HG03571 (cell line): ENCODE measurements around the gene SAMD3.
"Not testable (repeated sequence)": the region's sequence is repeated elsewhere in the genome, so short reads cannot be mapped to it uniquely, and the experiment has no call there.

Experiments
- ATAC-seq: cut with Tn5 transposase; IDR thresholded peaks from one replicate; pipeline ENCODE4 v1.9.1; 2021; ENCODE audit not compliant: unreplicated experiment

Gene SAMD3

DNA sequence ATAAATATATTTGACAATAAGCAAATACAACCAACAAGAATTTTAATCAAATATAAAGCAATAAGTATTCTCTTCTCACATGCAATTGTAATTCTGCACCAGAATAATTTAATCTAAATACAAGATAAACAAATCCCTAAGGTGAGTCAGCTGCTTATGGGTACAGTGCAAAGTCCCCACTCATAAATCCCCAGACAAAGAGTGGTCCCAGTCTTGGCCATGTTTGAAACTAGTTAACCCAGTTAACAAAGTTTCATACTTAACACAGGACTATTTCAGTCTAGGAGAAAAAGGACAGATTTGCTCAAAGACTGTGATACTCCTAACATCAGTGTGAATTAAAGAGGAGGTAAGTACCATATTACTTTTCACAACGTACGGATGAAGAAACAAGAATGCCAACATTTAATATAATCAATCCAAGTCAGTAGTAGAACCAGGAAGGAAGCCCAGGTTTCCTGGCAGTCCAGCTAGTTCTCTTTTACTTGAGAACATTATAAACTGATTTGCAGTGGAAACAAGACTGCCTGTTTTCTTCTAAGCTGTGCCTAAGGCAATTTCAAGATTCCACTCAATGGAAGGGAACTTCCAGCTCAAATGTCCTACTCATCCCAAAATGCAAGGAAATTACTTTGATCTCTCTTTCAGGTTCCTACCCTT is 10.4 kb downstream of the SAMD3 start:
- ATAC-seq: no peak

DNA sequence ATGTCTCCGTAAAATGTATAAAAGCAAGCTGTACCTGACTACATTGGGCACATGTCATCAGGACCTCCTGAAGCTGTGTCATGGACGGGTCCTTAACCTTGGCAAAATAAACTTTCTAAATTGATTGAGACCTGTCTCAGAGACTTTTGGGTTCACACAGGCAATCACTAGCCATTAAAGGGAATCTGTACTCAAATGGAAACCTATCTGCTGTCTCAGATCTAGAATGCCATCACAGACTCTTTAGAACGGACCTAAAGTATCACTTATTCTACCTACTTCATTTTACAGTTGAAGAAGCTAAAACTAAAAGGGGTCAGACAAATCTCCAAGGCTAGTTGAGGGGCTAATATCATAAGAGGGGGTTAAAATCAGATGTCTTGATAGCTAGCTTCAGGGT is 11.1 kb downstream of the SAMD3 start:
- no peak for ATAC-seq

DNA sequence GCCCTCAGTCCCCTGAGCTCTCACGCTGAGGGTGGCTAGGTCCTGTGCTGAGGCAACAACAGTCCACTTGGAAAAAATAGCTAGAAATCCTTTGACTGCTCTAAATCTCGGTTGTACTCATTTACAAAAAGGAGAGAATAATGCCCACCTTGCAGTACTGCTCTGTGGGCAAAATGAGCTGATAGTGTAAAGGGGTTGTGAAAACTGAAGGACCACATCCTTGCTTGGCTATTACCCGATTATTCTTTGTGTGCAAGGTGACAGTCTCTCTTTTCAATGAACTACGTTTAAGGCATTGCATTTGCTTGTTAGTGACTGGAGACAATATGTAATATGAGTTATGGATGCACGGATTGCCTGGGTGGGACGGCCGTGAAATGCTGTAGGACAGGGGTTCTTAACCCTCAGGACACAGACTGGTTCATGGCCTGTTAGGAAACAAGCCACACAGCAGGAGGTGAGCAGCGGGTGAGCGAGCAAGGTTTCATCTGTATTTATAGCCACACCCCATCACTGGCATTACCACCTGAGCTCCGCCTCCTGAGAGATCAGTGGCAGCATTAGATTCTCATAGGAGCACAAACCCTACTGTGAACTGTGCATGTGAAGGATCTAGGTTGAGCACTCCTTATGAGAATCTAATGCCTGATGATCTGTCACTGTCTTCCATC is 14.6 kb downstream of the SAMD3 start:
- ATAC-seq: no peak

DNA sequence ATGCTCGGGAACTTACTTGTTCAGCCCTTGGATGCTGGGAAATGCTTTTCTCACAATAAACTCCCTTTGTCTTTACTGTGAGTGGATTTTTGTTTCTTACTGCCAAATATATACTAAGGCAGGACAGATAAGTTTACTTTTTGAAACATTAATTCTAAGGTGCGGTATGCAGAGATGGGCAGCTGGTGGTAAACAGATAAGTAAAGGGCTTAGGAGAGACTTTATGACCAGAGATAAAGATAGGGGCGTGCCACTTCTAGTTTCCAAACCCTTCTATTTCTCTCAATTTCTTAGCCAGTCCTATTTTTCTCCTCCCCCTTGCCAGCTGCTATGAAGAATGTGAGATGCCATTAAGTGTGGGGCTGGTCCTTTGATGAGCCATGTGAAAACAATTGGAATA is 16.3 kb downstream of the SAMD3 start:
- ATAC-seq: no peak

DNA sequence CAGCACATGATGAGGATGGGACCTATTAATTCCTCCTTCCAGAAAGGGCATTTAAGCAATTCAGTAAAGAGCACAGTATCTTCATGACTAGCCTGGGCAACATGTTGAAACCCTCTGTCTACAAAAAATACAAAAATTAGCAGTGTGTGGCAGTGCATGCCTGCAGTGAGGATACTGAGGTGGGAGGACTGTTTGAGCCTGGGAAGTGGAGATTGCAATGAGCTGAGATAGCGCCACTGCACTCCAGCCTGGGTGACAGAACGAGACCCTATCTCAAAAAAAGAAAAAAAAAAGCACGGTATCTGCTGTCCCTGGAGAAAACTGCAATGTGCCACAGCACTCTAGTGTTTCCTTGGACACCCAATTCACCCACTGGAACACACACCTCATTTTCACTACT is 18.4 kb downstream of the SAMD3 start:
- ATAC-seq: no peak

DNA sequence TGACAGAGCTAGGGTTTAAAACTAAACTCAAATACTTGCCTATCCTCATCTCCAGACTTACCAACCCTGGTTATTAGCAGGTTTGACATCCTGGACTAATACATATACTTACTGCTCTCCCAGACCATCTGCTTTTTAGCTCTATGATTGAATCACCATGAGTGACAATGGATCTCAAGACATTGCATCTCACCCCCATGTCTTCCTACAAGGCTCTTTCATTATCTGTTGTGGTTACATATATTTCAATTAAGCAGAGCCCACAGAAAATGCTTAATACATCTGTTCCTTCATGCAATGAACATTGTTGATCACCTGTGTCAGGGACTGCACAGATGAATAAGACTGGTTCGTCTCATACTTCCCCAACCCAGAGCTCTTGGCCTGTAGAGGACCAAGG is 19.4 kb downstream of the SAMD3 start:
- no peak for ATAC-seq

DNA sequence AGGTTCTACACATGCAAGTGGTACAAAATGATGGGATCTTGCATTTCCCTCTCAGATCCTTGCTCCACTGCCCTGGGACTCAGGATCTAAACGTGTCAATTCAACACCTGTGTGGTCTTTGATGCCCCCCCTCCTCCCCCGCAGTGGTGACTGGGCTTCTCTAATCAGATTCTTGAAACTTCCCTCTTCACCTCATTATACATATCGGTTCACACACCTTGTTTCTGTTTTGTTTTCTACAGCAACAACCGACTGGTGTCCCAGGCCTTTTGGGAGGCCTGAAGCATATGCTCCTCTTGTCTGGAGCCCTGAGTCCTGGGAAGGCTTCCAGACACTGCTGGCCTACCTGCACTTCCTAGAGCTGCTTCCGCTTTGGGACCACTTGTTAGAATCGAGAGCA is 20.0 kb downstream of the SAMD3 start:
- no peak for ATAC-seq

DNA sequence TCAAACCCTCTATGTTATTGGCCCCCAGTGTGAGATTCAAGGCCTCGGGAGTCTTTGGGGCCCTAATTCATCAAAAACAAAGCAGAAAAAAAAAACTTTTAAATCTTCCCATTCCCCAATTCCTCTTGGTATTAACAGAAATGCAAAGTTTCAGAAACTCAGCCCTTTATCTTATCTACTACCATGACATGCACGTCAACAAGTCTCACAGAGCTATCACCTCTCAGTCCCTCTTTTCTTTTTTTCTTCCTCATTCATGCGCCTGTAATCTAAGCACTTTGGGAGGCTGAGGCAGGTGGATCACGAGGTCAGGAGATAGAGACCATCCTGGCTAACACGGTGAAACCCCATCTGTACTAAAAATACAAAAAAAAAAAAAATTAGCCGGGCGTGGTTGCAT is 22.7 kb downstream of the SAMD3 start:
- ATAC-seq: no peak

DNA sequence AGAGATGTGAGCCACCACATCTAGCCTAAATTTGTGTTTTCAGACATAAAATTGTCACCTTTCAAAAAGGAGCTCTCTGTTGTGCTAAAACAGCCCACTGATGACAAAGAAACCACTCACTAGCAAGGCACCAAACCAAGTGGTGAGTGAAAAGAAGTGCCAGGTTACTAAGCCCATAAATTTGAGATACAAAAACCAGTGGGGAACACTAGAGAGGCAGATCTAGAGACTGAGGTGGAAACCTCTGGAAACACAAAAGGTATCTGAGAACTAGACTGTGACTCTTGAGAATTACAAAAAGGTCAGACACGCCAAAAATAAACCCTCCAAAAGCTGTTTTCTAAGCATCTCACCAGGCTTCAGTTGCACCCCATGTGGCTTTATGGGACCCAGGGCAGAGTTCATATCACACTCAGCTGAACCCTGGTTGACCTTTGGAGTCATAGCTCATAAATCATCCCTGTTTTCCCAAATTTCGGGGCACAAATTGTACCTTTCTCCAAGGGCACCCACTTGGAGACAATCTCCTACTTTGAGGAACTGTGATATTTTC is 24.2 kb downstream of the SAMD3 start:
- no peak for ATAC-seq

DNA sequence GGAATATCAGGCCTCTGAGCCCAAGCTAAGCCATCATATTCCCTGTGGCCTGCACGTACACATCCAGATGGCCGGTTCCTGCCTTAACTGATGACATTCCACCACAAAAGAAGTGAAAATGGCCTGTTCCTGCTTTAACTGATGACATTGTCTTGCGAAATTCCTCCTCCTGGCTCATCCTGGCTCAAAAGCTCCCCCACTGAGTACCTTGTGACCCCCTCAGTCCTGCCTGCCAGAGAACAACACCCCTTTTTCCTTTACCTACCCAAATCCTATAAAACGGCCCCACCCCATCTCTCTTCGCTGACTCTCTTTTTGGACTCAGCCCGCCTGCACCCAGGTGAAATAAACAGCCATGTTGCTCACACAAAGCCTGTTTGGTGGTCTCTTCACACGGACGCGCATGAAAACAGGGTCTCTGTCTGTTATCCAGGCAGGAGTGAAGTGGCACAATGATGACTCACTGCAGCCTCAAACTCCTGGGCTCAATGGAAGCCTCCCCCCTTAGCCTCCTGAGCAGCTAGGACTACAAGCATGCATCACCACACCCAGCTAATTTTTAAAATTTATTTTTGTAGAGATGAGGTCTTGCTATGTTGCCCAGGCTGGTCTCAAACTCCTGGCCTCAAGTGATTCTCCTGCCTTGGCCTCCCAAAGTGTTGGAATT is 24.8 kb downstream of the SAMD3 start:
- ATAC-seq: not testable (repeated sequence)

DNA sequence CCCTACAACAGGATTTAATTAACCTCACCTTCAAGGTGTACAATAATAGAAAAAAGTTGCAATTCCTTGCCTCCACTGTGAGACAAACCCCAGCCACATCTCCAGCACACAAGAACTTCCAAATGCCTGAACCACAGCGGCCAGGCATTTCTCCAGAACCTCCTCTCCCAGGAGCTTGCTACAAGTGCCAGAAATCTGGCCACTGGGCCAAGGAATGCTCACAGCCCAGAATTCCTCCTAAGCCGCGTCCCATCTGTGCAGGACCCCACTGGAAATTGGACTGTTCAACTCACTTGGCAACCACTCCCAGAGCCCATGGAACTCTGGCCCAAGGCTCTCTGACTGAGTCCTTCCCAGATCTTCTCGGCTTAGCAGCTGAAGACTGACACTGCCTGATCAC is 28.3 kb downstream of the SAMD3 start:
- not testable (repeated sequence) for ATAC-seq

DNA sequence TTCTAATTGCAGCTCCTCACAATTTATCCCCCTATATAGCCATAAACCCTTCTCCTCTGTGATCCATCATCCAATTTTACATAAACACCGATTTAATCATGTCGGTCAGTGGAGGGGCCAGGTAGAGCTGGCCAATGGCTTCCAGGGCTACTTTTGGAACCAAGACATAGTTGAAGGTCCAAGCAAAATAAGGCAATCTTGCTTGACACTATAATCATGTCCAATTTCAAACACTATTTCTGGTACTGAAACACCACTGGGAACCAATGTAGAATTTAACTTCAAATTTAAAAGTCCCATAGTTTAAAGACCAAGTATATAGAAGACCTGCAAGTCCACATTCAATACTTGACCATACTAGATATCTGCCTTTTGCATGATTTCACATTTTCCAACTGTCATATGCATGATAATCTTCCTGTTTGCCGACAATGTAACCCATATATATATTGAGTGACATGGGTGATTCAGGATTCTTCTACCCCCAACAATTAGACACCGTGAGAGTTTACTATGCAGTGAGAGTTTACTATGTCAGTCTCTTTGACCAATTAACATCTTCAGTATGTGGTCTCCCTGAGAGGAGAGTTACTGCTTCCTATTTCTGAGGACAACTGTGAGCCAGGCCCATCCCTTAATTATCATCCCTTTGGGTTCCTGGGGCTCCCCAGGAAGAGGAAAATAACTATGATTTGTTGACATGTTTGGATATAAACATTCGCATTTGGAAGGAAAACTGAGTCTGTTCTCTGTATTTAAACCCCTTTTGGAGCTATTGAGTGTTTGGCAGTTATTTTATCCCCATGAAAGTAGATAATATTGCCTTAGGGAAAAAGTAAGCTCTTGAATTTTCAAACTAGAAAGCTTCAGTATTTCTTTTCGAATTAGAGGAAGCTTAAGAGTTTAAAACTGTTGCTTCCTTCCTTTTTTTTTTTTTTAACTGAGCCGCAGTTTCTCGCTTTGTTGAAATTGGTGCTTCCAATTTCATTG is 31.8 kb downstream of the SAMD3 start:
- ATAC-seq: no peak

DNA sequence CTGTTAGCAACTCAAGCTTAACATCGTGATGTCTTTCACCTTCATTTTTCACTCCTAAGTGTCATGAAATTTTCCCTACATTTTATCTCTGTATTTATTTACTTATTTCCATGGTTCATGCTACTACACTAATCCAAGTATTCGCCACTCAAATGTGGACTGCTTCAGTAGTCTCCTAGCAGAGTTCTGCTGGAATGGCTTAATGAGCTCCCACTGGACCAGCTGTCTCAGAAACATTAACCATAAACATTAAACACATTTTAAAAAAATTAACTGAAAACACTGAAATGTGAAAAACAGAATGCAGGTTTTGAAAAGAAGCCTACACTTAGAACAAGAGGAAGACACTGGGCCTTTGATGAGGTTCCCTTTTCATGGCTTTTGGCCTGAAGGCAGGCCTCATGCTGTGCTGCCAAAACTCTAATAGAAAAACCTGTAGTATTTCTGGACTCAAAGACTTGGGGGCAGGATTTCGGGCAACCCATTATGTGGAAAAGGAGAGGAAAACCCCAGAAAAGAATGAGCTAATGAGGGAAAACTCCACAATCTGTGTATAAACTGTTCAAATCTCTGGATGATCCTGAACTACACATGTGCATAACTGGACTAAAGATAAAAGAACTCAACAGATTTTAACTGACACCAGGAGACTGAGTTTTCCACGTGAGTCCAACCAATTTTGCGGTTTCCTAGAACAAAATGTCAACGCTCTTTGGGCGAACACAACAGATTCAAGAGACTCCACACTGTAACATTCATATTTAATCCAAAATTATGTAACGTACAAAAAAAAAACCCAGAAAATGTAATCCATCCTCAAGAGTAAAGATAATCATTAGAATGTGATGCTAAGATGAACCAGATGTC is 33.0 kb downstream of the SAMD3 start:
- no peak for ATAC-seq

DNA sequence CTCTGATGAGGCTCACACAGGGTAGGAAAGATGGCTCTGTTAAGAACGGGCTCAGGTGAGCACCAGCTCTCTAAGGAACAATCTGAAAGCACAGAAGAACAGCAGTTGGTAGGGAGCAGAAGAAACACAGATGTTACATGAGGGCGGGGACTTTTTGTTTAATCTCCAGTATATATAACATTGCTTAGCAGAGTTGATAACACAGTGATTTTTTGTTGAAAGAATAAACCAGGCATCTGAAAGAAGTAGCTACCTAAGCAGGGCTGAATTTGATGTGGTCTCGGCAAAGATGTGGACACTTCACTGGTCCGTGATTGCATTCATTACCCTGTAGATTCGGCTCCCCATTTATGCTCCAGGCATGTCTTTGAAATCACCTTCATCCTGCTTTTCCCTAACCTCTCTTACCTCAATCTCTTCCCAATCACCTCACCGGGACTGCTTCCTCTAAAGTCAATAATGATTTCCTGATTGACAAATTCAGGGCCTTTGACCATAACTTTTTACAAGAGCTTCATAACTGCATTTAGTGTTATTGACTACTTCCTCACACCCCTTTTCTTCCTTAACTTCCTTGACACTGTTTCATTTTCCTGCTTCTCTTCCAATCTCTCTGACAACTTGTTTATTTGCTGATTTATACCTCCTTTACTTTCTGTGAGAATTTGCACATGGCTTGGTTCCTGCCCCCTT is 34.4 kb downstream of the SAMD3 start:
- no peak for ATAC-seq

DNA sequence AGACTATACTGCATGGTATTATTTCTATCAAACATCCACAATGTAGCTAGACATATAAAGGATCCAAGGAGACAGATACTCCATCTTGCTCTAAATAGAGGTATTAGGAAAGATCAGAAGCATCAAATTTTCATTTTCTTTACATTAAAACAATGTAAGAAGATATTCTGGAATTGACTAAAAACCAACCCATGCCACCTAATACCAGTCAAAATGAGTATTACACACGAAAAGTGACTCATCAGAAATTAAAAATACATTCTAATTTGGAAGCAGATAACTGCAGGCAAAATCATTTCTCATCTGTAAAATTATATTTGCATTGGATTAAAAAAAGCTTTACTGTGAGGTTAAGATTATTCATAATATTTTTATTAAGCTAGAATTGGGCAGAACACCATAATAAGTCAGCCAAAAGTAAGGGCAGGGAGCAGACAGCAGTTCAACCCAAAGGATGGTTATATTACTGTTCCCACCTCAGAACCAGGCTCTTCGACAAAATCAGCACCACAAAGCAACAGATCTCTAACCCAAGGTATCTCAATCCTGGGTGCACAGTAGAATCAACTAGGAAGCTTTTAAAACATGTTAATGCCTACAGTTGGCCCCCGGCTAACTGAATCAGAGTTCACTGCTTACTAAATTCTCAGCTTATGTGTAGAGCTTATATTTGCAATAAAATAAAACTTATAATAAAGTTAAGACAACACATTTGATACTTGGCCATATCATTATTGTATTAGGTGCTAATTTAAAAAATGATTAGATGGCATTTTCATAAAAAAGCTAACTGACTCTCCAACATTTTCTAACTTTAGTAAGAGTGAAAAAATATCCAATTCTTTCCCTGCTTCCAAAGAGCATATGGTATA is 35.2 kb downstream of the SAMD3 start:
- ATAC-seq: no peak

DNA sequence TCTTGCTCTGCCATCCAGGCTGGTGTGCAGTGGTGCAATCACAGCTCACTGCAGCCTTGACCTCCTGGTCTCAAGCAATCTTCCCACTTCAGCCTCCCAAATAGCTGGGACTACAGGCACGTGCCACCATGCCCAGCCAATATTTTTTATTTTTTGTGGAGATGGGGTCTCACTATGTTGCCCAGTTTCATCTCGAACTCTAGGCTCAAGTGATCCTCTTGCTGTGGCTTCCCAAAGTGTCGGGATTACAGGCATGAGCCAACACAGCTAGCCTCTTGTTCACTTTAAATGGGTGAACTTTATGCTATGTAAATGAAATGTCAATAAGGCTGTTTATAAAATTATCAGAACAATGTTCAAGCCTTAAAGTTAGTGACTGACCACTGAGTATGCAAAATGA is 37.1 kb downstream of the SAMD3 start:
- no peak for ATAC-seq

DNA sequence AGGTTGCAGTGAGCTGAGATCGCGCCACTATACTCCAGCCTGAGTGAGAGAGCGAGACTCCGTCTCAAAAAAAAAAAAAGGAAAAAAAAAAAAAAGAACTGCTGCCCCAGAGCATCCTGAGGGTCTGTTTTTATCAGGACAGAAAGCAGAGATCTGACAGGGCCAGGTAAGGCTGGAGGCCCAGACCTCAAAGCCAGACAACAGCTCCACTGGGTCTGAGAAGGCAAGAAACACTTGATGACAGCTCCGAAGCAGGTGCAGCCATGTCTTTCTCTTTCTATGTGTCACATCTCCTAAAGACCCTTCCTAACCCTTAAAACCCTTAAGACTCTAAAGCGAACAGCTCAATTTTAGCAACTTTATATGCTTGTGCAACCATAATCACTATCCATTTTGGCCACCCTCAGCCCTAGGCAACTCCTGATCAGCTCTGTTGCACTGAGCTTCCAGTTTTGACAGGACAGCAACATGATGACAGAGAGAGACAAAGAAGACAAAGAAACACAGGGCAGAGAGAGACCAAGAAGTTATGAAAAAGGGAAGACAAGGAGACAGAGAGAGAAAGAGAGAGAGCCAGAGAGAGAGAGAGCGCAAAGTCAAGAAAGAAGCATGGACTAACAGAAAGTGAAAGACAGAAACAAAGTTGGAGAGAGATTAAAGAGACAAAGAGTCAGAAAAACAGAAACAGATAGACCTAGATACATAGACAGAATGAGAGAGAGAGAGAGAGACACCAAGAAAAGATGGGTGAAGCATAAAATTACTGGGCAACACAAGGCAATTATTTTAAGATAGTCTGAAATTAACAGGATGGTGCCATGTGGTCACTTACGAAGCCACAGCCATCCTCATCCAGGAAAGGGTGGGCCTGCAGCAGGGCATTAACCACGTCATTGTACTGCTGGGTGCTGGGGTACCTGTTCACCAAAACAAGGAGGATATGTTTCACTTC is 39.2 kb downstream of the SAMD3 start:
- no peak for ATAC-seq
